Inflammatory macrophage (primary cell): ENCODE results near the gene MAPK12.

Experiments used
- DNase-seq, 2 donors: peaks; one replicate each; pipeline ENCODE4 v3.0.0-alpha.2; 2020 to 2022

Gene MAPK12

DNA sequence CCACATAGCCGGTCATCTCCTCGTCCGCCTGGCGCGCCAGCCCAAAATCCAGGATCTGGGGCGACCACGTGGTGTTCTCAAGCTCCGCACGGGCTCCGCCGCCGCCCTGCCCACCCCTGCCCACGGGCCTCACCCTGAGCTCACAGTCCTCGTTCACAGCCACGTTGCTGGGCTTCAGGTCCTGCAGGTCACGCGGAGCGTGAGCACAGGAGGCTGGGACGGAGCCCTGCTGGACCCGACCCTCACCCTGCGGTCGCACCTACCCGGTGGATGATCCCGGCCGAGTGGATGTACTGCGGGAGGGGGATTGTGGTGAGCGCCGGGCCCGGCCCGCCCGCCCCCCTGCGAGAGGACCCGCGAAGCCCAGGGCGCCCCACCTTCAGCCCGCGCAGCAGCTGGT is 5.5 kb upstream of the MAPK12 start:
- no peak for DNase-seq

GRCh38 chr22:50264946-50265669 is 3.6 kb upstream of the MAPK12 start:
- DNase-seq, result no peak

- DNase-seq, result no peak
Measured at GRCh38 chr22:50264104-50264745, 2.7 kb upstream of the MAPK12 start.

DNA sequence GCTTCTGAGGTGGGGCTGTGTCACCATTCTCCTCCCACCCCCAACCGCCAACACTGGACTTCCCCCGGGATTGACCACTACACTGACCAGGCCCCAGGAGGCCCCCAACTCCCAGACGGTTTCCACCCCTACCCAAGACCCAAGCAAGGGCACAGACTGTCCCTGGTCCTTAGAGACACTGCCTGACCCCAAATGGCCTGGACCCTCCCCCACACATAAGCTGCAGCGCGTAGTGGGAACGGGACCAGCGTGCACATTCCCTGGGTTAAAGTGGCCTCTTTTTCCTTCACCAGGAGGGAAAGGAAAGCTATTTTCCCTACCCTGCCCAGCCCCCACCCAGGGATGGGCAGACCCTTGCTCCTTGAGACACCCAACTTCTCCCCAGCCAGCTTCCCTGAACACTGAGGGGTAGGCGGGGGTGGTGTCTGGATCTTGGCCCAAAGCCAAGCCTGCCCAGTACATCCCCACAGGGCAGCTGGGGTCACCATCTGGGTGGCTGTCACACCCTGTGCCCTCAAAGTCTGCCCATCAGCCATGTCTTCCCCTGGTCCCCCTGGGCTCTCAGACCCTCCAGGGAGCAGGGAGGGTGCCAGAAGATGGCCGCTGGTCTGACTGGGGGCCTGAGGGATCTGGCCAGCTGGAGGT is 1.6 kb upstream of the MAPK12 start:
- no peak for DNase-seq

- no peak for DNase-seq
Measured at GRCh38 chr22:50262460-50262911, 1.0 kb upstream of the MAPK12 start.

DNA sequence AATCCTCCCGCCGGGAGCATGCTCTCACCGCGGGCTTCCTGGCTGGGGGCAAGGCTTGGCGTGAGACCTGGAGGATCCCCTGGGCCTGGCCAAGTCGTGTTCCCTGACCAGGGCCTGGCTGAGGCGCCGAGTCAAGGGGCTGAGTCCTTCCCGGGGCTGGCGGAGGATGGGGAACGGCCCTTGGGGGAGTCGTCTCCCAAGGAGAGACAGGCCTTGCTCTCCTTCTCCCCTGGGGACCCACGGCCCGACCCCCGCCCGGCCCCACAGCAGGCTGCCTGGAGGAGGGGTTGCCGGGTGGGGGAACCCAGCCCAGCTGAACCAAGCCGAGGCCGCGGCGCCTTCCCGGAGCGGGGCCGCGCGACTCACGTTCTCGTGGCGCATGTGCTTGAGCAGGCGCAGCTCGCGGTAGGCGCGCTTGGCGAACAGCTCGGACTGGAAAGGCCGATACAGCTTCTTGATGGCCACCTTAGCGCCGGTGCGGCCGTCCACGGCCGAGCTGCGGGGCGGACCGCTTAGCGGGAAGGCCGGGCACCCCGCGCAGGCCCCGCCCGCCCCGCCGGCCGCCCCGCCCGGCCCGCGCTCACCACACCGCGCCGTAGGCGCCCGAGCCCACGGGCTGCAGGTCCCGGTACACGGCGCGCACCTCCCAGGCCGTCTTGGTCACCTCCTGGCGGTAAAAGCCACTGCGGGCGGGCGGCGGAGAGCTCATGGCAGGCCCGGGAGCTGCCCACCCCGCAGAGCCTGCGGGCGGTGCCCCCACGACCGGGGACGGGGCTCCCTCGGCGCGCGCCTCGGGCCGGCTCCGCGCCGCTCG is 475 bp downstream of the MAPK12 start:
- DNase-seq, result peak in 1 of 2 donors; percentile 29

GRCh38 chr22:50260434-50260800 is 1.1 kb downstream of the MAPK12 start:
- DNase-seq, result no peak

- DNase-seq, result no peak
Measured at GRCh38 chr22:50259302-50259701, 2.2 kb downstream of the MAPK12 start.

GRCh38 chr22:50258361-50259292 is 2.9 kb downstream of the MAPK12 start:
- DNase-seq, result no peak

- no peak for DNase-seq
Measured at GRCh38 chr22:50257451-50258360, 3.8 kb downstream of the MAPK12 start.

DNA sequence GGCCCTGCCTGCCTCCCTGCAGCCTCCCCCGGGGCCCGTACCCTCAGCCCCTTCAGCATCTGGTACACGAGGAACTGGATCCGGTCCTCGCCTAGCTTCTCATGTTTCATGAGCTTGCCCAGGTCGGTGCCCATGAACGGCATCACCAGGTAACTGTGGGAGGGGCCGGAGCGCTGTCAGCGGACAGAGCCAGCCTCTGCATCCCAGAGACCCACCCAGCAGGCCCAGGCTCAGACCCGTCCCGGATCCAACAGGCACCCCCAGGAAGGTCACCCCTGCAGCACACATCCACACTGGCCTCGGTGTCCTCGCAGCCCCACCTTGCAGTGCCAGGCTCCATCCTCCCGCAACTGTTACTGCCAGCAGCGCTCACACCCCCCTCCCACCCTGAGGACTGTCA is 4.4 kb downstream of the MAPK12 start:
- DNase-seq, result no peak

DNA sequence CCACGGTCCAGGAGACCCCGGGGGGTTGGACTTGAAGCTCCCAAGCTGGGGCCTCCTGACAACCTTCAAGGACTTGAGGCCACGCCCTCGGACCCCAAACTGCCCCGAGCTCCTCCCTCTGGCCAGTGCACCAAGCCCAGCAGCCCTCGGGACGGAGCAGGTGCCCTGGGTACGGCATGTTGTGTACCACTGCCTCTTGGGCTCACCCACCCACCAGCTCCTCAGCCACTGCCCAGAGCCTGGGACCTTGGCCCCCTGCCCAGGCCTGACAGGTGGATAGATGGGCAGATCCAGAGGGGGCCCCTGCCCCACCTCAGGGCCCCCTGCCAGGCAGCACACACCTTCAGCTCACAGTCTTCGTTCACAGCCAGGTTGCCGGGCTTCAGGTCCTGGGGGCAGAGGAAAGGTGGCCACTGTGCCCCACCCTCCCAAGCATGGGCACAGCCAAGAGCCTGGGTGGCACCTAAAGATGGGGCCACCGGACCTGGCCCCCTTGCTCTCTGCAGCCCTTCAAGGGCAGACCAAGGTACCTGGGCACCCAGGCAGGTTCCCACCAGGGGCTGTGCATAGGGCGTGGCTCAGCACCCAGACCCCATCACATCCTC is 5.1 kb downstream of the MAPK12 start:
- DNase-seq, result no peak

- no peak for DNase-seq
Measured at GRCh38 chr22:50255607-50256006, 5.9 kb downstream of the MAPK12 start.

DNA sequence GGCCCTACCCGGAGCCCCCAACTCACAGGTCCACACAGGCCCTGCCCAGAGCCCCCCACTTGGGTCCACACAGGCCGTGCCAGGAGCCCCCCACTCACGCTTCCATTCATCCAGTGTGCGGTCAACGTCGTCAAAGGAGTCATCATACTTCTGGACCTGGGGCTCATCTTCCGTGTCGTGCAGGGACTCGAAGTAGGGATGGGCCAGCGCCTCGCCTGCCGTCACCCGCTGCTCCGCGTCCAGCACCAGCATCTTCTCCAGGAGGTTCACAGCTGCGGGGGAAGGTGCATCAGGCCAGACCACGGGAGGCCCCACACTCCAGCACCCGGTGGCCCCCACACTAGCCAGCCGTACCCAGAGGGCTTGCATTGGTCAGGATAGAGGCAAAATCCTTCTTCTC is 6.4 kb downstream of the MAPK12 start:
- no peak for DNase-seq

GRCh38 chr22:50253941-50254340 is 7.5 kb downstream of the MAPK12 start:
- no peak for DNase-seq

DNA sequence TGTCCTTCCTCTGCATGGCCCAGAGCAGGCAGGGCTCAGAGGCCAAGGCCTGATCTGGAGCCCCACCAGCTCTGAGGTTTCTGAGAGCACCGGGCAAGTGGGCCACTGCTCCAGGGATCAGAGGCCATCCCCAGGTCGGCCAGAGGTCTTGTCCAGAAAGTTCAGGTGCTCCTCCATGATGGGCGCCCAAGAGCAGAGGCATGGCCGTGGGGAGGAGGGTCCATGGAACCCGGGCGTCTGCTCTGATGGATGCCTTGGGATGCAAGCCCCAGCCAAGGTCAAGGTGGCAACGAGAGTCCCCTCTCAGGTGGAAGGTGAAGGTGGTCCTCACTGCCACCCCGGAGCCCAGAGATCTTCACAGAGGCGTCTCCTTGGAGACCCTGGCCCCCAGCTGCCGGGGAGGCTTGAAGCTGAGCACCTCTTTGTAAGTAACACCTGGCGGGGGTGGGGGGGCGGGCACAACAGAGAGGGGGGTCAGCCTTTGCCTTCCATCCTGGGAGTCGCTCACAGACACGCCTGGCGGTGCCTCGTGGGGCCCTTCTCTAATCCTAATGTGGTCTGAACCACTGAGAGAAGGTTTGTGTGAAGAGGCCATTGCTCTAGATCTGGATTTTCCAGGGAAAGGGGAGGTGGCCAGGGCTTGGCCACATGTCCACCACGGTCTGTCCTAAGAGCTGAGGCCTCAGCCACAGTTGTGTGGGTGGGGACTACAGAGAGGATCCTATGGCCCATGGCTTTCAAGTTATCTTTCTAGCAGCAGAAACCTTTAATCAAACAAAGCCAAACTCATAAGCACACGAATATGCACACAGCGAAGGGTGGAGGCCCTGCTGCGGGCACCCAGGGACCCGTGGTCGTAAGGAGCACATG is 8.2 kb downstream of the MAPK12 start:
- peak in 1 of 2 donors; percentile 47 for DNase-seq

DNA sequence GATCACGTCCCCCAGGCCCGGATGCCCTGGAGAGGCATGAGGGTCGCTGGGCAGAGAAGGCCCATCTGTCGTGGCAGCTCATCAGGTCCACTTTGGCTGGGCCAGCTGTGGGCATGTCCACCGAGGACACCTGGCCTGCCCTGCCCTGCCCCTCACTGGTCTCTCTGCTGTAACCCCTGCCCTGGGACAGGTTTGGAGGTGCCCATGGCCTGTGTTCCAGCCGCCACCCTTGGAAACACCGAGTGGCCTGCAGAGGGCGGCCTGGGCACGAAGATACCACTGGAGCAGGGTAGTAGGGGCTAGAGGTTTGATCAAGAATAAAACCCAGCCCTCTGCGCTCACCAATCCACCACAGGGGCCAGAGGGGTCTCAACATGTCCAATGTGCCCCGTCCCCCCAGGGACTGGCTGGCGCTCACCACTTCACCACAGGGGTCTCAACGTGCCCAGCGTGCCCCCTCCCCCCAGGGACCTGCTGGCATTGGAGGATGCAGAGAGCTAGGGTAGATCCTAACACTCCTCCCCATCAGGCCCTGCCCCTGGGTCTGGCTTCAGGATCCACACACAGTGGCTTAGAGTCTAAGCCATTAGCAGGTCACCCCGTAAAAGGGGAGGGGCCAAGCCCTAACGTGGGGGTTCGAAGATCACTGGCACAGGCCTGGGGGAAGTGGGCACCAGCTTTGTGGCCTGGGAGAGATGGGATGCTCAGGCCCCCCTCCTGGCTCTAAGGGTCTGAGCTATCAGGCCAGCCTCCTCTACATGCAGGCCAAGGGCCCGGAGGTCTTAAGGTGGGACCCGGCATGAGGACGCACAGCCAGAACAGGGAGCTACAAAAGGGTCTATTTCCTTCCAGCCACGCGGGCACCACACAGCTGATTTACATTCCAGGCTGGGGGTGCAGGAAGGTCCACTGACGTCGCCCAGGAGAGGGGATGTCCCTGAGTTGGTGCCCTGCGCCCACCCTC is 9.1 kb downstream of the MAPK12 start:
- peak; percentile 56 to 59 for DNase-seq

DNA sequence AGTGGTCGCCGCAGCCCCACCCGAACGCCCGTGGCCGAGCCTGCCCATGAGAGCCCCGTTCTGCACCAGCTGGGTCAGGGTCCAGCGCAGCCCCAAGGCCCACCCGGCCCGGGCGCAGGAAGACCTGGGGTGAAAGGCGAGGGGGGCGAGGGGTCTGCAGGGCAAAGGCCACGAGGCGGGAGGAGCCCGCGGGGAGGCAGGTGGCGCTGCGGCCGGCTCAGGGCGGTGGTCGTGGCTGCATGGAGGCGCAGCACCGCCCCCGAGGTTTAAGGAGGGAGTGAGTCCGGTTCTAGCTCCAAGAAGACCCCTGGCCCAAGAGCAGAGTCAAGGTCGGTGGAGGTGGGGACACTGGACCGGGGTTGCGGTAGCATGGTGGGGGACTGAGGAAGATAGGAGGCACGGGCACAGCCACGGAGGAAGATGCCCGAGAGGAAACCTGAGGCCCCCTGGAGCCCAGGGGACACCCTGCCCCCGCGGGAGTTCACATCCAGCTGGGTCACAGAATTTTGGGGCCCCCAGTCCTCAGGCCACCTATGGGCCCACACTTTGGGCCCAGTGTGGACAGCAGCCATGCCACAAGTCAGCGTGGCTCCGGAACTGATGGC is 9.9 kb downstream of the MAPK12 start:
- DNase-seq, result no peak
